Tibial artery (tissue), 4 donors: ENCODE measurements around the gene ZBTB11.

Experiments
- DNase-seq, 2 donors: peaks; one replicate each; pipeline ENCODE4 v3.0.0-alpha.2; 2019
- H3K27ac ChIP-seq, 2 donors: fragments of 200-600 bp; sonication (generic) in 1 of 2; 1 replicate in 1 of 2; 2 replicates in 1 of 2; pipeline ENCODE4 v1.5.1; 2018 to 2019; ENCODE audit warnings: mild to moderate bottlenecking in 1 of 2
- H3K27me3 ChIP-seq, 2 donors: fragments of 200-600 bp; sonication (generic) in 1 of 2; one replicate each; pipeline versions ENCODE4 v1.5.1 to v1.6.0; 2016 to 2019
- H3K36me3 ChIP-seq, 3 donors: fragments of 200-600 bp; sonication (generic) in 2 of 3; one replicate each; pipeline ENCODE4 v1.5.1; 2016 to 2019; ENCODE audit warnings: mild to moderate bottlenecking in 2 of 3
- H3K4me1 ChIP-seq, 4 donors: fragments of 200-600 bp; sonication (generic) in 2 of 4; 1 replicate in 3 of 4; 2 replicates in 1 of 4; pipeline ENCODE4 v1.5.1; 2016 to 2019
- H3K4me3 ChIP-seq, 2 donors: fragments of 200-600 bp; sonication (generic) in 1 of 2; 1 replicate in 1 of 2; 2 replicates in 1 of 2; pipeline ENCODE4 v1.5.1; 2018 to 2019; ENCODE audit warnings: mild to moderate bottlenecking in 2 of 2
- H3K9me3 ChIP-seq, 3 donors: fragments of 200-600 bp; sonication (generic) in 1 of 3; one replicate each; pipeline ENCODE4 v1.5.1; 2016 to 2019
- intact Hi-C: fragments of 100-400 bp; cut with DNase I; formaldehyde crosslinking; loops from one replicate; pipeline ENCODE4 v1.15.0; 2023; ENCODE audit warnings: low total_unique reads
- TF ChIP-seq, protein P1 (sequence below), 2 experiments: fragments of 200-600 bp in 1 of 2; fragments of 450-650 bp in 1 of 2; IDR thresholded peaks; one replicate each; pipeline ENCODE4 v1.5.1; 2017 to 2019; ENCODE audit warnings: antibody characterized with exemption in 2 of 2, mild to moderate bottlenecking in 1 of 2, moderate library complexity in 1 of 2

ZBTB11 gene

DNA sequence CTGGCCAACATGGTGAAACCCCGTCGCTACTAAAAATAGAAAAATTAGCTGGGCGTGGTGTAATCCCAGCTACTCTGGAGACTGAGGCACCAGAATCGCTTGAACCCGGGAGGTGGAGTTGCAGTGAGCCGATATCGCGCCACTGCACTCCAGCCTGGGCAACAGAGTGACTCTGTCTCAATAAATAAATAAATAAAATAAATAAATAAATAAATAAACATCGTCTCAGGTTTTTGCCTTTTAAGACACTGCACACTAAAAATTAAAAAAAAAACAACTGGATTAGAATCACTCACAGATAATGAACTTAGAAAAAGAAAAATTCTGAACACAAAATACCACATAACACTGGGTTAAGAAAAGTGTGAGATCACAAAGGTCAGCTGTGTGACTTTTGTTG lies 2.4 kb downstream of the ZBTB11 start:
- intact Hi-C loops = loop anchor here (10.0 kb wide), 1 partner anchor 100 kb away; the partner anchor contains the start of gene PCNP

DNA sequence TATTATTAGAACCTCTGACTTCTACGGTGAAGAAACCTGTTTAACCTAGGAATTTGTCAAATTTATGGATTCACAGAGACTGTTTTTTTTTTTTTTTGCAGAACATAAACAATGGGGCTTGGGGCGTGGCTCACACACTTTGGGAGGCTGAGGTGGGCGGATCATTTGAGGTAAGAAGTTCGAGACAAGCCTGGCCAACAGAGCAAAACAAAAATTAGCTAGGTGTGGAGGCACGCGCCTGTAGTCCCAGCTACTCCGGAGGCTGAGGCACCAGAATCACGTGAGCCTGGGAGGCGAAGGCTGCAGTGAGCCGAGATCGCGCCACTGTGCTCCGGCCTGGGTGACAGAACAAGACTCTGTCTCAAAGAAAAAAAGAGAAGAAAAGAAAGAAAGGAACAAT lies 3.0 kb downstream of the ZBTB11 start:
- H3K27ac ChIP-seq = no peak overlapping the region
- no peak for DNase-seq
- peaks cover 9 to 18% (median 17%) of the 10 kb centered on the region in 3 donors for H3K36me3 ChIP-seq
- no peaks in the 10 kb centered on the region for H3K27me3 ChIP-seq
- no peak overlapping the region for H3K4me3 ChIP-seq
- H3K4me1 ChIP-seq = peaks cover 7 to 25% (median 20%) of the 10 kb centered on the region in 4 donors
- no peaks in the 10 kb centered on the region for H3K9me3 ChIP-seq
- intact Hi-C loops = loop anchor here (10.0 kb wide), 1 partner anchor 99 kb away; the partner anchor contains the start of gene PCNP
- TF ChIP-seq, protein P1, sequence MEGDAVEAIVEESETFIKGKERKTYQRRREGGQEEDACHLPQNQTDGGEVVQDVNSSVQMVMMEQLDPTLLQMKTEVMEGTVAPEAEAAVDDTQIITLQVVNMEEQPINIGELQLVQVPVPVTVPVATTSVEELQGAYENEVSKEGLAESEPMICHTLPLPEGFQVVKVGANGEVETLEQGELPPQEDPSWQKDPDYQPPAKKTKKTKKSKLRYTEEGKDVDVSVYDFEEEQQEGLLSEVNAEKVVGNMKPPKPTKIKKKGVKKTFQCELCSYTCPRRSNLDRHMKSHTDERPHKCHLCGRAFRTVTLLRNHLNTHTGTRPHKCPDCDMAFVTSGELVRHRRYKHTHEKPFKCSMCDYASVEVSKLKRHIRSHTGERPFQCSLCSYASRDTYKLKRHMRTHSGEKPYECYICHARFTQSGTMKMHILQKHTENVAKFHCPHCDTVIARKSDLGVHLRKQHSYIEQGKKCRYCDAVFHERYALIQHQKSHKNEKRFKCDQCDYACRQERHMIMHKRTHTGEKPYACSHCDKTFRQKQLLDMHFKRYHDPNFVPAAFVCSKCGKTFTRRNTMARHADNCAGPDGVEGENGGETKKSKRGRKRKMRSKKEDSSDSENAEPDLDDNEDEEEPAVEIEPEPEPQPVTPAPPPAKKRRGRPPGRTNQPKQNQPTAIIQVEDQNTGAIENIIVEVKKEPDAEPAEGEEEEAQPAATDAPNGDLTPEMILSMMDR (IDR thresholded peaks at IDR 0.05) = no peak

More for the DNA sequence above, 2.4 kb downstream of the ZBTB11 start:
- Histone ChIP-seq H3K36me3 (peaks cover 11 to 18% (median 16%) of the 10 kb centered on the region in 3 donors), H3K27ac (no peak overlapping the region), H3K9me3 (no peaks in the 10 kb centered on the region), H3K4me3 (no peak overlapping the region), H3K4me1 (peaks cover 7 to 25% (median 20%) of the 10 kb centered on the region in 4 donors), H3K27me3 (no peaks in the 10 kb centered on the region)
- no peak for DNase-seq
- TF ChIP-seq, protein P1 (IDR thresholded peaks at IDR 0.05) = no peak

DNA sequence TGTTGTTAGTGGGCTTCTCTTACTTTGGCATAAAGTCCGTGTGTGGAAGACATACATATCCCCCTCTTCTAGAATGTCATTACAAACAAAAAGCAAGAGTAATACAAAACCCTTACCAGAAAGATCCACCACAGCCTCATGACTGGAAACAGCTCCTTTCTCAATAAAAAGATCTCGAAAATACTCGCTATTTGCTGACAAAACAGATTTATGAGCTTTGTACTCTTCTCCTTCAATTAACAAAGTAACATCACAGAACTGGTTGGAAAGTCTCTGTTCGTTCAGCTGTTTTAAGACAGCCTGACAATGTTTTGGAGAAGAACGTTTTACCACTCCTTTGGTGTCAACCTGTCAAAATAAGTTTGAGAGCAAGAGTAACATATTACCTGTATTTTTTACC lies 5.9 kb downstream of the ZBTB11 start:
- Histone ChIP-seq H3K4me1 (peaks cover 0 to 14% (median 8%) of the 10 kb centered on the region in 4 donors), H3K4me3 (no peak overlapping the region), H3K27me3 (no peaks in the 10 kb centered on the region), H3K36me3 (peaks cover 9 to 38% (median 33%) of the 10 kb centered on the region in 3 donors), H3K27ac (no peak overlapping the region), H3K9me3 (no peaks in the 10 kb centered on the region)
- DNase-seq = no peak
- TF ChIP-seq, protein P1 (IDR thresholded peaks at IDR 0.05) = no peak
- intact Hi-C loops = loop anchor here (10.0 kb wide), 1 partner anchor 96 kb away; the partner anchor contains the start of gene PCNP

DNA sequence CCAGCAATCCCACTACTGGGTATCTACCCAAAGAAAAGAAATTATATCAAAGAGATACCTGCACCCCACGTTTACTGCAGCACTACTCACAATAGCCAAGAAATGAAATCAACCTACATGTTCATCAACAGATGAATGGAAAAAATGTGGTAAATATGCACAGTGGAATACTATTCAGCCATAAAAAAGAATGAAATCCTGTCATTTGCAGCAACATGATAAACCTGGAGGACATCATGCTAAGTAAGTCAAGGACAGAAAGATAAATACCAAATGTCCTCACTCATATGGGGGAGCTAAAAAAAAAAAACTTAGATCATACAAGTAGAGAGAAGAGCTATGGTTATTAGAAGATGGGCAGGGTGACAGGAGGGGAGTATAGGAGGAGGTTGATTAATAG lies 9.1 kb downstream of the ZBTB11 start:
- intact Hi-C loops = no loop called here
- Histone ChIP-seq H3K27ac (no peak overlapping the region), H3K4me3 (no peak overlapping the region), H3K36me3 (peaks cover 38 to 68% (median 63%) of the 10 kb centered on the region in 3 donors), H3K4me1 (peaks cover 0 to 4% (median 0%) of the 10 kb centered on the region in 4 donors), H3K9me3 (no peaks in the 10 kb centered on the region), H3K27me3 (no peaks in the 10 kb centered on the region)
- TF ChIP-seq, protein P1 (IDR thresholded peaks at IDR 0.05) = no peak
- DNase-seq = no peak

DNA sequence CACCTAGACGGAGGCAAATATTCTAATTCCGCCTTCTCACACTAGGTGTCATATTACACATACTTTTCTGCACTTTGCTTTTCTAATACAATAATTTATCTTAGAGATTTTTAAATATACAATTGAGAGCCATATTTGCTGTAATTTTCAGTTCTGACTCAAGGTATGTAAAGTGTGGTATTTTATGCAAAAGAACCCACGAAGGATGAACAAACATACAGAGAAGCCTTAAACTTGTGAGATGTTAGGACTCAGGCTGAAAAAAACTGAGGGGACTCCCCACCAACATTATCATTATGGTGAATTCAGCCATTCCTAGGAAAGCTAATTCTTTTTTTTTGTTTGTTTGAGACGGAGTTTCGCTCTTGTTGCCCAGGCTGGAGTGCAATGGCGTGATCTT lies 9.6 kb downstream of the ZBTB11 start:
- TF ChIP-seq, protein P1 (IDR thresholded peaks at IDR 0.05) = no peak
- Histone ChIP-seq H3K9me3 (no peaks in the 10 kb centered on the region), H3K4me1 (no peaks in the 10 kb centered on the region), H3K4me3 (no peak overlapping the region), H3K36me3 (peaks cover 43 to 74% (median 68%) of the 10 kb centered on the region in 3 donors), H3K27ac (no peak overlapping the region), H3K27me3 (no peaks in the 10 kb centered on the region)
- no peak for DNase-seq
- intact Hi-C loops = no loop called here
